ENCODE measurements around the gene ROBO2. TPM values are rescaled to one million over a fixed set of nuclear protein-coding genes. Genes with fewer than 3 reads are reported as not detected.
"Not testable (repeated sequence)": the region's sequence is repeated elsewhere in the genome, so short reads cannot be mapped to it uniquely, and the experiment has no call there.

The ROBO2 gene
- polyA plus RNA-seq, 1 experiment: 1.6 TPM

DNA sequence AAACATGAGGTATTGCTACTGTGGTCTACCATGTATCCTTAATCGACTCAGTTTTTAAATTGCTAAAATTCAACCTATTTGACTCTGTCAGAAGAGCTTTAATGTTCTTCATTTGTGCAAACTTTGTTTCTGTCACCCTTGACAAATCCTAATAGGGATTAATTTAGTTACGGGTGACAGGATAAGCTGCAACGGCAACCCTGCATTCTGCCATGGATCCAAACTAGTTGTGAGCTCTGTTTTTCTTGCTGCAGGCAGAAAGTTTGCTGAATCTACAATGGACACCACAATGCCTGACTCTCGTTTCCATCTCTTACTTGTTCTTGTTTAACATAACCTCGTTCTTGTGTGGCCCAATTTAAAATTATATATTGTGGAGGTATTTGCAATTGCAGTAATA lies 352.3 kb downstream of the ROBO2 start:
- no peaks in the 10 kb centered on the region for H3K36me3 ChIP-seq (ENCODE audit: control insufficient read depth, insufficient read depth, low read length)
- H3K4me3 ChIP-seq (ENCODE audit: low read depth, low read length): no peak overlapping the region
- no peaks in the 10 kb centered on the region for H3K27me3 ChIP-seq (ENCODE audit: control insufficient read depth, insufficient read depth, low read length)
- TF ChIP-seq, protein P1, sequence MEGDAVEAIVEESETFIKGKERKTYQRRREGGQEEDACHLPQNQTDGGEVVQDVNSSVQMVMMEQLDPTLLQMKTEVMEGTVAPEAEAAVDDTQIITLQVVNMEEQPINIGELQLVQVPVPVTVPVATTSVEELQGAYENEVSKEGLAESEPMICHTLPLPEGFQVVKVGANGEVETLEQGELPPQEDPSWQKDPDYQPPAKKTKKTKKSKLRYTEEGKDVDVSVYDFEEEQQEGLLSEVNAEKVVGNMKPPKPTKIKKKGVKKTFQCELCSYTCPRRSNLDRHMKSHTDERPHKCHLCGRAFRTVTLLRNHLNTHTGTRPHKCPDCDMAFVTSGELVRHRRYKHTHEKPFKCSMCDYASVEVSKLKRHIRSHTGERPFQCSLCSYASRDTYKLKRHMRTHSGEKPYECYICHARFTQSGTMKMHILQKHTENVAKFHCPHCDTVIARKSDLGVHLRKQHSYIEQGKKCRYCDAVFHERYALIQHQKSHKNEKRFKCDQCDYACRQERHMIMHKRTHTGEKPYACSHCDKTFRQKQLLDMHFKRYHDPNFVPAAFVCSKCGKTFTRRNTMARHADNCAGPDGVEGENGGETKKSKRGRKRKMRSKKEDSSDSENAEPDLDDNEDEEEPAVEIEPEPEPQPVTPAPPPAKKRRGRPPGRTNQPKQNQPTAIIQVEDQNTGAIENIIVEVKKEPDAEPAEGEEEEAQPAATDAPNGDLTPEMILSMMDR (IDR thresholded peaks at IDR 0.05; ENCODE audit: insufficient read depth, low read depth, low read length): no peak
- ChIA-PET POLR2A (no interaction called here), CTCF (no interaction called here)
- DNase-seq (ENCODE audit: low read depth): no peak

DNA sequence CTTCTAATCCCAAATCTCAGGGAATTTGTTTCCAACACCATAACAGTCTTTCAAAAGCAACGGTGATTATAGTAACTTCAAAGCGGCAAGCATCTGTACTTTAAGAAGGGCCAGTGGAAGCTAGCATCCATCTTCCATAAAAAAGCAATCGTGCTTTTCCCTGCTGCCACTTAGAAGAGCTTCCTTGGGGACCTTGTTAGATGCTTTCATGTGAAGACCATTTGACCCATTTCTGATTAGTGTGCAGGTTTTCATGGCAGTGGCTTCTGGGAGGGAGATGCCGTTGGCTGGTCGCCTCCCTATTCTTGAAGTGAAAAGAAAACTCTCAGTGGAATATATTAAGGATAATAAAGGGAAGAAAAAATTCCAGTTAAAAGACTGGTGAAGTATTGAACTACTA lies 354.1 kb downstream of the ROBO2 start:
- CTCF ChIA-PET: no interaction called here
- no peak for DNase-seq (ENCODE audit: low read depth)
- TF ChIP-seq, protein P1 (IDR thresholded peaks at IDR 0.05; ENCODE audit: insufficient read depth, low read depth, low read length): no peak
- no peak overlapping the region for H3K4me3 ChIP-seq (ENCODE audit: low read depth, low read length)
- H3K36me3 ChIP-seq (ENCODE audit: control insufficient read depth, insufficient read depth, low read length): no peaks in the 10 kb centered on the region
- no peaks in the 10 kb centered on the region for H3K27me3 ChIP-seq (ENCODE audit: control insufficient read depth, insufficient read depth, low read length)
- POLR2A ChIA-PET: interaction anchor here (0.7 kb wide), 1 partner anchor 74 kb away, joined by 5 read pairs; no protein-coding TSS in a partner anchor

DNA sequence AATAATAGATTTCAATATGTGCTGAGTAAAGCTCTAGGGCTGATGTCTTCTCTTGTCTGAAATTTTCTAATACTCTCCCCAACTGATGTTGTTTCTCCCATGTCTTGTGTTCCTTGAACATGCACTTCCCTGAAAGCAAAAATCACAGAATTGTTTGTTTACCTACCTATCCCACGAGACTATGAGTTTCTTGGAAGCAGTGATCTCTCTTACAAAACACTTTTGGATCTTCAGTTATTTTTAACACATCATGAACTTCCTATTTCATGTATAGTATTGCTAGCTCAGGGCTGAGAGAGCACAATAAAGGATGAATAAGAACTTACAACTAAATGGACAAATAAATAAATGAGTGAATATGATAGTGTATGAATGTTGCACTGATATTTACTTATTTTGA lies 365.0 kb downstream of the ROBO2 start:
- DNase-seq (ENCODE audit: low read depth): no peak
- Histone ChIP-seq H3K4me3 (ENCODE audit: low read depth, low read length) (no peak overlapping the region), H3K36me3 (ENCODE audit: control insufficient read depth, insufficient read depth, low read length) (no peaks in the 10 kb centered on the region), H3K27me3 (ENCODE audit: control insufficient read depth, insufficient read depth, low read length) (no peaks in the 10 kb centered on the region)
- CTCF ChIA-PET: no interaction called here
- POLR2A ChIA-PET: no interaction called here
- TF ChIP-seq, protein P1 (IDR thresholded peaks at IDR 0.05; ENCODE audit: insufficient read depth, low read depth, low read length): no peak

DNA sequence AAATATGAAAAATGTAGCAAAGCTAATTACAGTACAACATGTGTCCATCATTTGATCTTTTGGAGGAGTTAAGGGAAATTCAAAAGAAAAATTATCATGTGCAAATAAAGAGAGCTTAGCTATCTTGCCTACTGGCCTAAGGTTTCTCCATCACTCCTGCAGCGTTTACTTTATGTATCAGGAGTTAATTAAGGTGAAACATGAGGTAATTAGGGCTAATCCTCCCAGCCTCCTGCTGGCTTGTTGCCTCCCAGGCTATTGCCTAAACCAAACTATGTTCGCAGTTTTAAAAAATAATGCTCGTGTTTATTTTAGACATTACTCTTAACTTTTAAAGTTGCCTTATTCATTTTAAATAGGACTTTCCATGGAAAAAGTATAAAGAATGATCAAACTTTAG lies 367.5 kb downstream of the ROBO2 start:
- TF ChIP-seq, protein P1 (IDR thresholded peaks at IDR 0.05; ENCODE audit: insufficient read depth, low read depth, low read length): no peak
- no peak for DNase-seq (ENCODE audit: low read depth)

DNA sequence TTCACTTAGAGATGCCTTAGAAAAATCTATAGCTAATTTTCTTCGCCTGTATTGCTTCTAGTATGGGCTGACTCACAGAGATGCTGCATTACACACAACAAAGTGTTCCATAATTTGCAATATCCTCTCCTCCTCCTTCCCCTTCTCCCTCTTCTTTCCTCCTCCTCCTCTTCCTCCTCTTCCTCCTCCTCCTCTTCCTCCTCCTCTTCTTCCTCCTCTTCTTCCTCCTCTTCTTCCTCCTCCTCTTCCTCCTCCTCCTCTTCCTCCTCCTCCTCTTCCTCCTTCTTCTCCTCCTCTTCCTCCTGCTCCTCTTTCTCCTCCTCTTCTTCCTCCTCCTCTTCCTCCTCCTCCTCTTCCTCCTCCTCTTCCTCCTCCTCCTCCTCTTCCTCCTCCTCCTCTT lies 370.4 kb downstream of the ROBO2 start:
- H3K27me3 ChIP-seq (ENCODE audit: control insufficient read depth, insufficient read depth, low read length); POLR2A ChIA-PET: not testable (repeated sequence)

More for the DNA sequence above, 367.5 kb downstream of the ROBO2 start:
- no peak overlapping the region for H3K4me3 ChIP-seq (ENCODE audit: low read depth, low read length)
- no peaks in the 10 kb centered on the region for H3K27me3 ChIP-seq (ENCODE audit: control insufficient read depth, insufficient read depth, low read length)
- H3K36me3 ChIP-seq (ENCODE audit: control insufficient read depth, insufficient read depth, low read length): no peaks in the 10 kb centered on the region
- ChIA-PET CTCF (no interaction called here), POLR2A (no interaction called here)

DNA sequence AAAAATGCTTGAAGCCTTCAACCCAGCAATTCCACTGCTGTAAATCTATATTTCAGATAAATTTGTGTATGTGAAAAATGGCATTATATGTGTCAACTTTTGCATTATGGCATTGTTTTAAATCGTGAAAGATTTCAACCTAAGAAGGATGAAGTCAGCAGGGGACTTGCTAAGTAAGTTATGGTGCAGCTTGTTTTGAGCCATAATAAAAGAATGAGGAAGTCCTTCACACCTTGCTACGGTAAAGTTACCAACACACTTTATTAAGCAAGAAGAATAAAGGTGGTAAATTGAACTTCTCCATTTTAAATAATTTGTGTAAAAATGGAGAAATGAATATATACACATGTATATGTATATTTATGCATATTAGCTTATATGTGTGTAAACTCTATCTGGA lies 371.4 kb downstream of the ROBO2 start:
- TF ChIP-seq, protein P1 (IDR thresholded peaks at IDR 0.05; ENCODE audit: insufficient read depth, low read depth, low read length): no peak
- Histone ChIP-seq H3K36me3 (ENCODE audit: control insufficient read depth, insufficient read depth, low read length) (no peaks in the 10 kb centered on the region), H3K4me3 (ENCODE audit: low read depth, low read length) (no peak overlapping the region), H3K27me3 (ENCODE audit: control insufficient read depth, insufficient read depth, low read length) (no peaks in the 10 kb centered on the region)
- POLR2A ChIA-PET: interaction anchor here (0.6 kb wide), 1 partner anchor 53 kb away, joined by 3 read pairs; no protein-coding TSS in a partner anchor
- CTCF ChIA-PET: no interaction called here
- no peak for DNase-seq (ENCODE audit: low read depth)

More for the DNA sequence above, 370.4 kb downstream of the ROBO2 start:
- H3K36me3 ChIP-seq (ENCODE audit: control insufficient read depth, insufficient read depth, low read length); H3K4me3 ChIP-seq (ENCODE audit: low read depth, low read length); DNase-seq (ENCODE audit: low read depth); CTCF ChIA-PET: not testable (repeated sequence)

Data from BJ (cell line).